Measurements from ENCODE around the gene NXPE3.

NXPE3 gene

DNA sequence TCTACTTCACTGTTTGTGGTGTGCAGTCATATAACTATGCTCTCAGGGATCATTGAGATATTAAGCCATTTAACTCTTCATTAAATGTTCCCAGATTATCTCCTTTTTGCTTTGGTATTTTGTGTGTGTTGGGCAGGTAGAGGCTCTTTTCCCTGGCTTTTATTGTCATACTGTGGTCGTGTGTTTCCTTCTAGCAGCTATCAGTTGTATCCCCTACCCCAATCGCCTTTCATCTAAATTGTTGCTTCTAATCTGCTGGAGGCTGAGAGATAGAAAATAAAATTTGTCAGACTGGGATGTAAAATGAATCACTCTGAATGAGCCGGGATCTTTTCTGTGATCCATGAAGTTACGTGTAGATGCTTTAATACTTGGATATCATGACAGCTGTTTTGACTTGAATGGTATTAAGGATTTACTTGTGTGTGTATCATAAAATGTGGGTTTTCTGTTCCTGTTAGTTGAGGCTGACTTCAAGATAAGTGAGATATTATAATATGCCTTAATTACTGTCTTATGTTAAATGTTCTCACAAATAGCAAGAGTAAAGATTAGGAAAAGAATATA, 79.5 kb downstream of the NXPE3 start:
- Histone ChIP-seq H3K9me2 (replicated peaks; ENCODE audit: insufficient read depth, low read length) (no peaks in the 10 kb centered on the region), H3K4me2 (ENCODE audit: low read depth, low read length, poor library complexity, severe bottlenecking) (no peak overlapping the region), H3F3A (ENCODE audit: insufficient read depth) (peaks cover 69% of the 10 kb centered on the region), H3K9me3 (ENCODE audit: insufficient read depth, low read length) (no peaks in the 10 kb centered on the region), H4K20me1 (ENCODE audit: low read depth, low read length) (peaks cover 3% of the 10 kb centered on the region; the same call in 1 of the 2 replicates), H3K27me3 (ENCODE audit: low read length) (no peaks in the 10 kb centered on the region), H2AFZ (ENCODE audit: low read depth, low read length, severe bottlenecking) (no peak overlapping the region), H3K36me3 (ENCODE audit: low read length) (peaks cover 67% of the 10 kb centered on the region), H3K4me3 (ENCODE audit: insufficient read depth, low read length, poor library complexity, severe bottlenecking) (no peak overlapping the region), H3K9ac (ENCODE audit: low read length) (no peak overlapping the region), H3K79me2 (ENCODE audit: insufficient read depth, low read length) (peaks cover 7% of the 10 kb centered on the region; the same call in 1 of the 2 replicates), H3K27ac (ENCODE audit: low read depth, low read length) (no peak overlapping the region; the same call in 1 of the 2 replicates)
- TF ChIP-seq, protein P1, sequence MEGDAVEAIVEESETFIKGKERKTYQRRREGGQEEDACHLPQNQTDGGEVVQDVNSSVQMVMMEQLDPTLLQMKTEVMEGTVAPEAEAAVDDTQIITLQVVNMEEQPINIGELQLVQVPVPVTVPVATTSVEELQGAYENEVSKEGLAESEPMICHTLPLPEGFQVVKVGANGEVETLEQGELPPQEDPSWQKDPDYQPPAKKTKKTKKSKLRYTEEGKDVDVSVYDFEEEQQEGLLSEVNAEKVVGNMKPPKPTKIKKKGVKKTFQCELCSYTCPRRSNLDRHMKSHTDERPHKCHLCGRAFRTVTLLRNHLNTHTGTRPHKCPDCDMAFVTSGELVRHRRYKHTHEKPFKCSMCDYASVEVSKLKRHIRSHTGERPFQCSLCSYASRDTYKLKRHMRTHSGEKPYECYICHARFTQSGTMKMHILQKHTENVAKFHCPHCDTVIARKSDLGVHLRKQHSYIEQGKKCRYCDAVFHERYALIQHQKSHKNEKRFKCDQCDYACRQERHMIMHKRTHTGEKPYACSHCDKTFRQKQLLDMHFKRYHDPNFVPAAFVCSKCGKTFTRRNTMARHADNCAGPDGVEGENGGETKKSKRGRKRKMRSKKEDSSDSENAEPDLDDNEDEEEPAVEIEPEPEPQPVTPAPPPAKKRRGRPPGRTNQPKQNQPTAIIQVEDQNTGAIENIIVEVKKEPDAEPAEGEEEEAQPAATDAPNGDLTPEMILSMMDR (IDR thresholded peaks at IDR 0.05; ENCODE audit: insufficient read depth, low read length, poor library complexity, severe bottlenecking): no peak
- TF ChIP-seq EZH2phosphoT487 (conservative IDR thresholded peaks at IDR 0.05; ENCODE audit: low read length): no peak

DNA sequence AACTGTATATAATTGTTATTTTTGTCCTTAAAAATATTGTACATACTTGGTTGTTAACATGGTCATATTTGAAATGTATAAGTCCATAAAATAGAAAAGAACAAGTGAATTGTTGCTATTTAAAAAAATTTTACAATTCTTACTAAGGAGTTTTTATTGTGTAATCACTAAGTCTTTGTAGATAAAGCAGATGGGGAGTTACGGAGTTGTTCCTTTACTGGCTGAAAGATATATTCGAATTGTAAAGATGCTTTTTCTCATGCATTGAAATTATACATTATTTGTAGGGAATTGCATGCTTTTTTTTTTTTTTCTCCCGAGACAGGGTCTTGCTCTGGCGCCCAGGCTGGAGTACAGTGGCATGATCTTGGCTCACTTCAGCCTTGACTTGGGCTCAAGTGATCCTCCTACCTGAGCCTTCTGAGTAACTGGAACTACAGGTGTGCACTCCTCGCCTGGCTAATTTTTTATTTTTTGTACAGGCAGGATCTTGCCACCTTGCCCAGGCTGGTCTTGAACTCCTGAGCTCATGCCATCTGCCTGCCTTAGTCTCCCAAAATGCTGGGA, 81.0 kb downstream of the NXPE3 start:
- H2AFZ ChIP-seq (ENCODE audit: low read depth, low read length, severe bottlenecking): no peak overlapping the region
- peaks cover under 1% of the 10 kb centered on the region; the same call in 1 of the 2 replicates for H3K79me2 ChIP-seq (ENCODE audit: insufficient read depth, low read length)
- no peaks in the 10 kb centered on the region for H3K9me3 ChIP-seq (ENCODE audit: insufficient read depth, low read length)
- no peaks in the 10 kb centered on the region for H3K27me3 ChIP-seq (ENCODE audit: low read length)
- H4K20me1 ChIP-seq (ENCODE audit: low read depth, low read length): peaks cover 3% of the 10 kb centered on the region; the same call in 1 of the 2 replicates
- H3K27ac ChIP-seq (ENCODE audit: low read depth, low read length): no peak overlapping the region
- H3K9me2 ChIP-seq (replicated peaks; ENCODE audit: insufficient read depth, low read length): no peaks in the 10 kb centered on the region
- peaks cover 80% of the 10 kb centered on the region for H3F3A ChIP-seq (ENCODE audit: insufficient read depth)
- TF ChIP-seq, protein P1 (IDR thresholded peaks at IDR 0.05; ENCODE audit: insufficient read depth, low read length, poor library complexity, severe bottlenecking): no peak
- no peak for TF ChIP-seq EZH2phosphoT487 (conservative IDR thresholded peaks at IDR 0.05; ENCODE audit: low read length)
- no peak overlapping the region for H3K4me3 ChIP-seq (ENCODE audit: insufficient read depth, low read length, poor library complexity, severe bottlenecking)
- peaks cover 53% of the 10 kb centered on the region for H3K36me3 ChIP-seq (ENCODE audit: low read length)
- H3K4me2 ChIP-seq (ENCODE audit: low read depth, low read length, poor library complexity, severe bottlenecking): no peak overlapping the region
- H3K9ac ChIP-seq (ENCODE audit: low read length): no peak overlapping the region

DNA sequence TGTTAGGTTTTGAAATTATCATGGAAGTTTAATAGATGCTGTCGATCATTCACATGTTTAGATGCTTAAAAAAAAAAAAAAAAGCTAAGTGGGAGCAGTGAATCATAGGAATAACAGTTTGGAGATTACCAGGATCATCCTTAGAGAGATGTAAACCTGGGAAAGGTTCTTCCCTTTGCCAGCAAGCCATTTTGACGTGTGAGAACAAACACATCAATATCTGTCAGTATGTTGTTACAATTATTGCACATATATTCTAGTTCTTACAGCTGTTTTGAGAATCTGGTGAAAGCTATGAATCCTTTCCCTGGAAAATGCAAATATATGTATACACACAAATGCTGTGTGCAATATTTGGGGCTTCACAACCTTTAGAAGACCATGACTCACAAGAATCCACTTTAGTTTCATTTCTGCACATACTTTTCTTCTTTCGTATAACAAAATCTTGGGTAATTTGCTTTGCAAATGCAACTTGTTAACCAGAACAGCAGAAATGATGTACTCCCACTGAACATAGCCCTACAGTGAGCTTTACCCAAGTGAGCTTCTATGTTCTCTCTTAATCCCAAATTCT, 82.3 kb downstream of the NXPE3 start:
- peaks cover 88% of the 10 kb centered on the region for H3F3A ChIP-seq (ENCODE audit: insufficient read depth)
- H3K9me2 ChIP-seq (replicated peaks; ENCODE audit: insufficient read depth, low read length): no peaks in the 10 kb centered on the region
- no peak overlapping the region for H3K4me2 ChIP-seq (ENCODE audit: low read depth, low read length, poor library complexity, severe bottlenecking)
- TF ChIP-seq, protein P1 (IDR thresholded peaks at IDR 0.05; ENCODE audit: insufficient read depth, low read length, poor library complexity, severe bottlenecking): no peak
- no peak for TF ChIP-seq EZH2phosphoT487 (conservative IDR thresholded peaks at IDR 0.05; ENCODE audit: low read length)
- H2AFZ ChIP-seq (ENCODE audit: low read depth, low read length, severe bottlenecking): no peak overlapping the region
- no peak overlapping the region for H3K9ac ChIP-seq (ENCODE audit: low read length)
- H3K79me2 ChIP-seq (ENCODE audit: insufficient read depth, low read length): no peaks in the 10 kb centered on the region
- peaks cover 50% of the 10 kb centered on the region for H3K36me3 ChIP-seq (ENCODE audit: low read length)
- H3K27me3 ChIP-seq (ENCODE audit: low read length): no peaks in the 10 kb centered on the region
- peak overlapping the region; percentile 36; the same call in 1 of the 2 replicates for H3K27ac ChIP-seq (ENCODE audit: low read depth, low read length)
- H3K4me3 ChIP-seq (ENCODE audit: insufficient read depth, low read length, poor library complexity, severe bottlenecking): no peak overlapping the region
- peaks cover 9% of the 10 kb centered on the region; the same call in 1 of the 2 replicates for H4K20me1 ChIP-seq (ENCODE audit: low read depth, low read length)
- H3K9me3 ChIP-seq (ENCODE audit: insufficient read depth, low read length): no peaks in the 10 kb centered on the region
